ENCODE data around the gene XYLT1. TPM values are rescaled to one million over a fixed set of nuclear protein-coding genes. Genes with fewer than 3 reads are reported as not detected.
A peak's percentile ranks its signal among the peaks of the same experiment; 100 is the strongest.

XYLT1 gene, protein sequence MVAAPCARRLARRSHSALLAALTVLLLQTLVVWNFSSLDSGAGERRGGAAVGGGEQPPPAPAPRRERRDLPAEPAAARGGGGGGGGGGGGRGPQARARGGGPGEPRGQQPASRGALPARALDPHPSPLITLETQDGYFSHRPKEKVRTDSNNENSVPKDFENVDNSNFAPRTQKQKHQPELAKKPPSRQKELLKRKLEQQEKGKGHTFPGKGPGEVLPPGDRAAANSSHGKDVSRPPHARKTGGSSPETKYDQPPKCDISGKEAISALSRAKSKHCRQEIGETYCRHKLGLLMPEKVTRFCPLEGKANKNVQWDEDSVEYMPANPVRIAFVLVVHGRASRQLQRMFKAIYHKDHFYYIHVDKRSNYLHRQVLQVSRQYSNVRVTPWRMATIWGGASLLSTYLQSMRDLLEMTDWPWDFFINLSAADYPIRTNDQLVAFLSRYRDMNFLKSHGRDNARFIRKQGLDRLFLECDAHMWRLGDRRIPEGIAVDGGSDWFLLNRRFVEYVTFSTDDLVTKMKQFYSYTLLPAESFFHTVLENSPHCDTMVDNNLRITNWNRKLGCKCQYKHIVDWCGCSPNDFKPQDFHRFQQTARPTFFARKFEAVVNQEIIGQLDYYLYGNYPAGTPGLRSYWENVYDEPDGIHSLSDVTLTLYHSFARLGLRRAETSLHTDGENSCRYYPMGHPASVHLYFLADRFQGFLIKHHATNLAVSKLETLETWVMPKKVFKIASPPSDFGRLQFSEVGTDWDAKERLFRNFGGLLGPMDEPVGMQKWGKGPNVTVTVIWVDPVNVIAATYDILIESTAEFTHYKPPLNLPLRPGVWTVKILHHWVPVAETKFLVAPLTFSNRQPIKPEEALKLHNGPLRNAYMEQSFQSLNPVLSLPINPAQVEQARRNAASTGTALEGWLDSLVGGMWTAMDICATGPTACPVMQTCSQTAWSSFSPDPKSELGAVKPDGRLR
- total RNA-seq = 0.14 and 0.23 TPM in 2 replicates

DNA sequence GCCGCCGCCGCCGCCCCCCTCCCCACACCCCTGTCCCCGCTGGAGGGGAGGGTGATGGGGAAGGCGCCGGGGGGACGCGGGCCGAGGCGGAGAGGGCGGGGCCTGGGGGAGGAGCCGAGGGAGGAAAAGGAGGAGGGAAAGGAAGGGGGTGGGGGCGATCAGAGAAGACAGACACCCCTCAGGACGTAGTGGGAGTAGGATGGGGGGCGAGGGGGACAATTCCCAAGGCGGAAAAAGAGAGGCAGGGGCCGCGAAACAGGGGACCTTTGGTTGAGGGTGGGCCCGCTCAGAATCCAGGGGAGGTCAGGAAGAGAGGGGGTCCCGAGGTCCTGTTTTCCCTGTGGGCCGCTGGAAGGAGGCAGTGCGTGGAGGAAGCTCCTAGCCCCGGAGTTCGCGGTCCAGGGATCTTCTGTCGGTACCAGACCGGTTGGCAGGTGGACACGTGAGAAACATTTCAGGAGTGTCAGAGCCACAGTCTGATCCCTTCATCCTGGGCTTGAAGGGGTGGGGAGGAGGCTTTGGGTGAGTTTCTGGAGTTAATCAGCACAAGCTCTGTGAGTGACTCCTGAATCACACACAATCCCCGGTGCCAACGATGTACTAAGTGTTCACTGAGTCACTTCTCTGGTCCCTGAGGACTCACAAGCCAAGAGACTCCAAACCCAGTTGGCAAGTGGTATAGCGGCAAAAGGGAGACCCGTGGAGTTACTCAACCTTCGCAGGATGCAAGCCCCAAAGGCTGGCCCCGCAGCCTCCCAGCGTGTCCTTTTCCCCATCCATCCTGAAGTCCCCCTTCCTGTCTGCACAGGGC, at the start of gene XYLT1:
TSS of gene XYLT1 (minus strand) at position 53 of the 811 bp plus-strand sequence. CDS start 164 bp downstream, outside the sequence.
- DNase-seq (ENCODE audit: low read depth) = no peak
- peak within 1 kb of the TSS; percentile 33 for H3K4me3 ChIP-seq (ENCODE audit: low read depth, low read length)
- TF ChIP-seq CTCF (conservative IDR thresholded peaks at IDR 0.05; ENCODE audit: low read depth, low read length) = no peak

DNA sequence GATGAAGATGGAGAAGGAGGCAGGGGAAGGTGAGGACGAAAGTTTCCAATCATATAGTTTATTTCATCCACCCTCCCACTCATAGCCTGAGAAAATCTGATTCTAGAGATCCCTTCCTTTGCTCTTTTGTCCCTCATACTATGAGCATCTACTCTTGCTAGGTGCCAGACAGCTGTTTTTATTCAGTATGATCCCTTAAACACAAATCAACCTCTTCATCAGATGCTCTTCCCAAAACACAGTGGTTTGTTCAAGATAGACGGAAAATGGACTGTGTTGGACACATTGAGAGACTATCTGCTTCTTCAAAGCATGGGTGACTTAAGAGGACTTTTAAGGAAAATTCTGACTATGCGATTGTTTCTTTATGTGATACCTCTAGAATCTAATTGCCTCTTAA, 49.4 kb upstream of the XYLT1 start:
- TF ChIP-seq CTCF (conservative IDR thresholded peaks at IDR 0.05; ENCODE audit: low read depth, low read length) = no peak
- no peak overlapping the region for H3K4me3 ChIP-seq (ENCODE audit: low read depth, low read length)
- no peak for DNase-seq (ENCODE audit: low read depth)

GRCh38 chr16:17519101-17519955, 48.6 kb upstream of the XYLT1 start:
- DNase-seq (ENCODE audit: low read depth) = no peak
- H3K4me3 ChIP-seq (ENCODE audit: low read depth, low read length) = no peak overlapping the region
- no peak for TF ChIP-seq CTCF (conservative IDR thresholded peaks at IDR 0.05; ENCODE audit: low read depth, low read length)

DNA sequence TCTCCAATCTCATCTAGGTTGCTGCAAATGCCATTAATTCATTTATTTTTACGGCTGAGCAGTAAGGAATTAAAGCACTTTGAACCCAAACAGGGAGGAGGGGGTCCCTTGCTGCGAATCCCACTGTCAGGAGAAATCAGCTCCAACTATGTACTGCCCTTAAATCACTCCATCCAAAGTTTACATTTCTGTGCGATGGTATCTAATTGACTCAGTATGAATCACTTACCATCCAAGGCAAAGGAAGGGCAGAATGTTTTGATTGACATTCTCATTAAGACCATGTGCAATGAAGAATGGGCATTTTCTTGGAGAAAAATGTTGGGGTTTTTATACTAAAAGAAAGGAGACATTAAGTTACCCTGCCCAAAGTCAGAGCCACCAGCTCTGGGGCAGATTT, 47.7 kb upstream of the XYLT1 start:
- no peak for DNase-seq (ENCODE audit: low read depth)
- H3K4me3 ChIP-seq (ENCODE audit: low read depth, low read length) = no peak overlapping the region
- TF ChIP-seq CTCF (conservative IDR thresholded peaks at IDR 0.05; ENCODE audit: low read depth, low read length) = no peak

GRCh38 chr16:17515421-17516210, 44.9 kb upstream of the XYLT1 start:
- H3K4me3 ChIP-seq (ENCODE audit: low read depth, low read length) = no peak overlapping the region
- no peak for DNase-seq (ENCODE audit: low read depth)
- no peak for TF ChIP-seq CTCF (conservative IDR thresholded peaks at IDR 0.05; ENCODE audit: low read depth, low read length)
